H1 (cell line): ENCODE measurements around the gene MUC4. TPM values are rescaled to one million over a fixed set of nuclear protein-coding genes. Genes with fewer than 3 reads are reported as not detected.

Experiments
- RNF2 ChIP-seq: fragments of 200-900, 300-1000 bp; sonication (generic); IDR thresholded peaks from 2 replicates; pipeline ENCODE4 v1.7.1; 2016; ENCODE audit warnings: borderline replicate concordance, low read depth, mild to moderate bottlenecking, antibody characterized with exemption, low read length; ENCODE audit not compliant: poor library complexity, severe bottlenecking; ENCODE audit errors: missing control alignments
- polyA plus RNA-seq, 7 experiments: library from polyadenylated mRNA; depleted of rRNA in 3 of 7; stranded (reverse) in 5 of 7; unstranded in 2 of 7; fragments of >200 nt in 5 of 7; fragments of 200-250 nt in 2 of 7; gene quantifications; 1 replicate in 5 of 7; 2 replicates in 1 of 7; 4 replicates in 1 of 7; pipeline versions ENCODE4 v1.2.1 to v1.2.3, GENCODE V29; 2011 to 2013; ENCODE audit warnings: missing spikeins in 2 of 7, mixed read lengths in 2 of 7
- total RNA-seq: library from RNA; stranded (reverse); fragmentation: NEBNext Ultra II Directional; extraction: Animal tissue kit (Norgen Biotek cat#: 25700); gene quantifications from 2 replicates; pipeline ENCODE4 v1.2.1, GENCODE V29; 2021
- TF ChIP-seq, protein P1 (sequence below): fragments of 300-600 bp; sonication (generic); IDR thresholded peaks from 2 replicates; pipeline ENCODE4 v1.7.1; 2012; ENCODE audit warnings: low read length, moderate library complexity, mild to moderate bottlenecking, inconsistent platforms; ENCODE audit not compliant: insufficient replicate concordance
- TF ChIP-seq, protein P2 (sequence below): IDR thresholded peaks from 2 replicates; pipeline ENCODE4 v1.6.1; 2012; ENCODE audit warnings: inconsistent platforms

The MUC4 gene
- total and polyA plus RNA-seq, 2 of the 8 experiments (the other 6 are each of a cell fraction or from before 2014, with no cell fraction given), result 0.89 to 2.0 TPM

DNA sequence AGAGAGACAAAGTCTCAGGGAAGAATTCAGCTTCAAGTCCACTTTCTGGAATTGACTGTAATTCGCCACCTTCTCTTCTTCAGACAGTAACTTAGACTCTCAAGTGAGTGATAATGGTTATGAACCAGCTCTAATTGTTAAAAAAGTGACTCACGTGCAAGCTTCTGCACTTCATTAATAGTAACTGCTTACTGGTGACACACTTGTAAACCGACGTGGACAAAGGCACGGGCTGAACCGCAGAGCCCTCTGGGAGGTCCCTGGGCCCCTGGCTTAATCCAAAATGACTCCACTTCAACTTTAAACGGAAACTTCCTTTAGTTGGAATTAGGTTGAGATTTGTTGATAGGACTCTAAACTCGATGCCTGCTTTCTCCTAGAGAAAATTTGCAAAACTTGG is 17.0 kb downstream of the MUC4 start (continued):
- TF ChIP-seq, protein P1, sequence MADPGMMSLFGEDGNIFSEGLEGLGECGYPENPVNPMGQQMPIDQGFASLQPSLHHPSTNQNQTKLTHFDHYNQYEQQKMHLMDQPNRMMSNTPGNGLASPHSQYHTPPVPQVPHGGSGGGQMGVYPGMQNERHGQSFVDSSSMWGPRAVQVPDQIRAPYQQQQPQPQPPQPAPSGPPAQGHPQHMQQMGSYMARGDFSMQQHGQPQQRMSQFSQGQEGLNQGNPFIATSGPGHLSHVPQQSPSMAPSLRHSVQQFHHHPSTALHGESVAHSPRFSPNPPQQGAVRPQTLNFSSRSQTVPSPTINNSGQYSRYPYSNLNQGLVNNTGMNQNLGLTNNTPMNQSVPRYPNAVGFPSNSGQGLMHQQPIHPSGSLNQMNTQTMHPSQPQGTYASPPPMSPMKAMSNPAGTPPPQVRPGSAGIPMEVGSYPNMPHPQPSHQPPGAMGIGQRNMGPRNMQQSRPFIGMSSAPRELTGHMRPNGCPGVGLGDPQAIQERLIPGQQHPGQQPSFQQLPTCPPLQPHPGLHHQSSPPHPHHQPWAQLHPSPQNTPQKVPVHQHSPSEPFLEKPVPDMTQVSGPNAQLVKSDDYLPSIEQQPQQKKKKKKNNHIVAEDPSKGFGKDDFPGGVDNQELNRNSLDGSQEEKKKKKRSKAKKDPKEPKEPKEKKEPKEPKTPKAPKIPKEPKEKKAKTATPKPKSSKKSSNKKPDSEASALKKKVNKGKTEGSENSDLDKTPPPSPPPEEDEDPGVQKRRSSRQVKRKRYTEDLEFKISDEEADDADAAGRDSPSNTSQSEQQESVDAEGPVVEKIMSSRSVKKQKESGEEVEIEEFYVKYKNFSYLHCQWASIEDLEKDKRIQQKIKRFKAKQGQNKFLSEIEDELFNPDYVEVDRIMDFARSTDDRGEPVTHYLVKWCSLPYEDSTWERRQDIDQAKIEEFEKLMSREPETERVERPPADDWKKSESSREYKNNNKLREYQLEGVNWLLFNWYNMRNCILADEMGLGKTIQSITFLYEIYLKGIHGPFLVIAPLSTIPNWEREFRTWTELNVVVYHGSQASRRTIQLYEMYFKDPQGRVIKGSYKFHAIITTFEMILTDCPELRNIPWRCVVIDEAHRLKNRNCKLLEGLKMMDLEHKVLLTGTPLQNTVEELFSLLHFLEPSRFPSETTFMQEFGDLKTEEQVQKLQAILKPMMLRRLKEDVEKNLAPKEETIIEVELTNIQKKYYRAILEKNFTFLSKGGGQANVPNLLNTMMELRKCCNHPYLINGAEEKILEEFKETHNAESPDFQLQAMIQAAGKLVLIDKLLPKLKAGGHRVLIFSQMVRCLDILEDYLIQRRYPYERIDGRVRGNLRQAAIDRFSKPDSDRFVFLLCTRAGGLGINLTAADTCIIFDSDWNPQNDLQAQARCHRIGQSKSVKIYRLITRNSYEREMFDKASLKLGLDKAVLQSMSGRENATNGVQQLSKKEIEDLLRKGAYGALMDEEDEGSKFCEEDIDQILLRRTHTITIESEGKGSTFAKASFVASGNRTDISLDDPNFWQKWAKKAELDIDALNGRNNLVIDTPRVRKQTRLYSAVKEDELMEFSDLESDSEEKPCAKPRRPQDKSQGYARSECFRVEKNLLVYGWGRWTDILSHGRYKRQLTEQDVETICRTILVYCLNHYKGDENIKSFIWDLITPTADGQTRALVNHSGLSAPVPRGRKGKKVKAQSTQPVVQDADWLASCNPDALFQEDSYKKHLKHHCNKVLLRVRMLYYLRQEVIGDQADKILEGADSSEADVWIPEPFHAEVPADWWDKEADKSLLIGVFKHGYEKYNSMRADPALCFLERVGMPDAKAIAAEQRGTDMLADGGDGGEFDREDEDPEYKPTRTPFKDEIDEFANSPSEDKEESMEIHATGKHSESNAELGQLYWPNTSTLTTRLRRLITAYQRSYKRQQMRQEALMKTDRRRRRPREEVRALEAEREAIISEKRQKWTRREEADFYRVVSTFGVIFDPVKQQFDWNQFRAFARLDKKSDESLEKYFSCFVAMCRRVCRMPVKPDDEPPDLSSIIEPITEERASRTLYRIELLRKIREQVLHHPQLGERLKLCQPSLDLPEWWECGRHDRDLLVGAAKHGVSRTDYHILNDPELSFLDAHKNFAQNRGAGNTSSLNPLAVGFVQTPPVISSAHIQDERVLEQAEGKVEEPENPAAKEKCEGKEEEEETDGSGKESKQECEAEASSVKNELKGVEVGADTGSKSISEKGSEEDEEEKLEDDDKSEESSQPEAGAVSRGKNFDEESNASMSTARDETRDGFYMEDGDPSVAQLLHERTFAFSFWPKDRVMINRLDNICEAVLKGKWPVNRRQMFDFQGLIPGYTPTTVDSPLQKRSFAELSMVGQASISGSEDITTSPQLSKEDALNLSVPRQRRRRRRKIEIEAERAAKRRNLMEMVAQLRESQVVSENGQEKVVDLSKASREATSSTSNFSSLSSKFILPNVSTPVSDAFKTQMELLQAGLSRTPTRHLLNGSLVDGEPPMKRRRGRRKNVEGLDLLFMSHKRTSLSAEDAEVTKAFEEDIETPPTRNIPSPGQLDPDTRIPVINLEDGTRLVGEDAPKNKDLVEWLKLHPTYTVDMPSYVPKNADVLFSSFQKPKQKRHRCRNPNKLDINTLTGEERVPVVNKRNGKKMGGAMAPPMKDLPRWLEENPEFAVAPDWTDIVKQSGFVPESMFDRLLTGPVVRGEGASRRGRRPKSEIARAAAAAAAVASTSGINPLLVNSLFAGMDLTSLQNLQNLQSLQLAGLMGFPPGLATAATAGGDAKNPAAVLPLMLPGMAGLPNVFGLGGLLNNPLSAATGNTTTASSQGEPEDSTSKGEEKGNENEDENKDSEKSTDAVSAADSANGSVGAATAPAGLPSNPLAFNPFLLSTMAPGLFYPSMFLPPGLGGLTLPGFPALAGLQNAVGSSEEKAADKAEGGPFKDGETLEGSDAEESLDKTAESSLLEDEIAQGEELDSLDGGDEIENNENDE, result no peak
- TF ChIP-seq, protein P2, sequence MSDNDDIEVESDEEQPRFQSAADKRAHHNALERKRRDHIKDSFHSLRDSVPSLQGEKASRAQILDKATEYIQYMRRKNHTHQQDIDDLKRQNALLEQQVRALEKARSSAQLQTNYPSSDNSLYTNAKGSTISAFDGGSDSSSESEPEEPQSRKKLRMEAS, result no peak
- TF ChIP-seq RNF2, result no peak
